Uterus (tissue), 4 donors: Measurements from ENCODE around the gene BET1. TPM values are rescaled to one million over a fixed set of nuclear protein-coding genes. Genes with fewer than 3 reads are reported as not detected.

ENCODE experiments used
- DNase-seq, 2 donors: peaks; one replicate each; pipeline ENCODE4 v3.0.0-alpha.2; 2019 to 2020
- H3K27ac ChIP-seq, 2 donors: fragments of 200-600 bp; sonication (generic); 1 replicate in 1 of 2; 2 replicates in 1 of 2; pipeline ENCODE4 v1.5.1; 2016 to 2018
- H3K27me3 ChIP-seq, 2 donors: fragments of 200-600 bp; sonication (generic); one replicate each; pipeline ENCODE4 v1.5.1; 2018 to 2019; ENCODE audit warnings: control low read depth in 1 of 2
- H3K36me3 ChIP-seq, 2 donors: fragments of 200-600 bp; sonication (generic); one replicate each; pipeline ENCODE4 v1.5.1; 2019; ENCODE audit warnings: control low read depth in 1 of 2
- H3K4me1 ChIP-seq, 2 donors: fragments of 200-600 bp; sonication (generic); one replicate each; pipeline ENCODE4 v1.5.1; 2018 to 2019; ENCODE audit warnings: control low read depth in 1 of 2
- H3K4me3 ChIP-seq, 2 donors: fragments of 200-600 bp; sonication (generic); 1 replicate in 1 of 2; 2 replicates in 1 of 2; pipeline ENCODE4 v1.5.1; 2018 to 2019; ENCODE audit warnings: mild to moderate bottlenecking in 1 of 2
- H3K9me3 ChIP-seq, 2 donors: fragments of 200-600 bp; sonication (generic); one replicate each; pipeline ENCODE4 v1.5.1; 2019; ENCODE audit warnings: control low read depth in 1 of 2
- CTCF ChIP-seq, 4 experiments: fragments of 200-600 bp in 2 of 4; fragments of 450-650 bp in 2 of 4; sonication (generic) in 2 of 4; IDR thresholded peaks; one replicate each; pipeline ENCODE4 v1.5.1; 2016 to 2019; ENCODE audit warnings: antibody characterized with exemption in 4 of 4, mild to moderate bottlenecking in 2 of 4, moderate library complexity in 1 of 4
- POLR2A ChIP-seq, 2 donors: fragments of 450-650 bp; IDR thresholded peaks; one replicate each; pipeline ENCODE4 v1.6.1; 2016; ENCODE audit warnings: antibody characterized with exemption in 2 of 2, mild to moderate bottlenecking in 1 of 2, moderate library complexity in 1 of 2
- intact Hi-C: fragments of 100-400 bp; cut with DNase I; formaldehyde crosslinking; loops from one replicate; pipeline ENCODE4 v1.15.1; 2023; ENCODE audit warnings: low total_unique reads
- total RNA-seq, 4 donors: library from RNA; depleted of rRNA in 3 of 4; stranded (reverse); fragments of >200 nt in 3 of 4; gene quantifications; one replicate each; pipeline versions ENCODE4 v1.1.0 to v1.2.4, GENCODE V29; 2014 to 2023
- donor health status: DM: yes; HTN: yes; CAD: no.

BET1 gene
- total RNA-seq, 4 donors from 2014 or later, result 10.3 to 74.5 (median 18.6) TPM

- intact Hi-C loops, result no loop called here
- DNase-seq, result no peak
- TF ChIP-seq POLR2A (IDR thresholded peaks at IDR 0.05), result no peak
- TF ChIP-seq CTCF (IDR thresholded peaks at IDR 0.05), result no peak
- Histone ChIP-seq H3K9me3 (no peaks in the 10 kb centered on the region), H3K27ac (no peak overlapping the region), H3K36me3 (no peaks in the 10 kb centered on the region), H3K27me3 (no peaks in the 10 kb centered on the region), H3K4me3 (no peak overlapping the region), H3K4me1 (no peaks in the 10 kb centered on the region)
Observed at GRCh38 chr7:93977211-93977950, 26.8 kb downstream of the BET1 start.

GRCh38 chr7:93973134-93973533 lies 31.0 kb downstream of the BET1 start:
- H3K4me3 ChIP-seq, result no peak overlapping the region
- no peak for DNase-seq
- no peaks in the 10 kb centered on the region for H3K9me3 ChIP-seq
- H3K4me1 ChIP-seq, result no peaks in the 10 kb centered on the region
- TF ChIP-seq POLR2A (IDR thresholded peaks at IDR 0.05), result no peak
- intact Hi-C loops, result no loop called here
- no peak overlapping the region for H3K27ac ChIP-seq
- H3K36me3 ChIP-seq, result no peaks in the 10 kb centered on the region
- H3K27me3 ChIP-seq, result no peaks in the 10 kb centered on the region

- Histone ChIP-seq H3K36me3 (no peaks in the 10 kb centered on the region), H3K4me1 (no peaks in the 10 kb centered on the region), H3K27ac (no peak overlapping the region), H3K9me3 (no peaks in the 10 kb centered on the region), H3K27me3 (no peaks in the 10 kb centered on the region), H3K4me3 (no peak overlapping the region)
- TF ChIP-seq POLR2A (IDR thresholded peaks at IDR 0.05) (no peak), CTCF (IDR thresholded peaks at IDR 0.05) (no peak)
- intact Hi-C loops, result no loop called here
- no peak for DNase-seq
Observed at GRCh38 chr7:93972029-93972725, 32.0 kb downstream of the BET1 start.

GRCh38 chr7:93968911-93969620 lies 35.1 kb downstream of the BET1 start:
- Histone ChIP-seq H3K4me1 (no peaks in the 10 kb centered on the region), H3K4me3 (no peak overlapping the region), H3K36me3 (no peaks in the 10 kb centered on the region), H3K27ac (no peak overlapping the region), H3K27me3 (no peaks in the 10 kb centered on the region), H3K9me3 (no peaks in the 10 kb centered on the region)
- intact Hi-C loops, result no loop called here
- TF ChIP-seq POLR2A (IDR thresholded peaks at IDR 0.05) (no peak), CTCF (IDR thresholded peaks at IDR 0.05) (no peak)
- no peak for DNase-seq

GRCh38 chr7:93964813-93965212 lies 39.3 kb downstream of the BET1 start:
- H3K27ac ChIP-seq, result no peak overlapping the region
- no peaks in the 10 kb centered on the region for H3K4me1 ChIP-seq
- intact Hi-C loops, result no loop called here
- no peaks in the 10 kb centered on the region for H3K9me3 ChIP-seq
- no peak overlapping the region for H3K4me3 ChIP-seq
- no peak for TF ChIP-seq CTCF (IDR thresholded peaks at IDR 0.05)
- TF ChIP-seq POLR2A (IDR thresholded peaks at IDR 0.05), result no peak
- DNase-seq, result no peak
- H3K36me3 ChIP-seq, result no peaks in the 10 kb centered on the region
- no peaks in the 10 kb centered on the region for H3K27me3 ChIP-seq
